NCI-H2107 treated with DMSO at 0.1 percent for 48 hours (cell line): ENCODE data around the gene STX8.
"Not testable (repeated sequence)": the region's sequence is repeated elsewhere in the genome, so short reads cannot be mapped to it uniquely, and the experiment has no call there.

Experiments used
- DNase-seq: peaks from one replicate; lab custom pipeline; 2025; ENCODE audit not compliant: unreplicated experiment; lab: John Stamatoyannopoulos, UW

Gene STX8

DNA sequence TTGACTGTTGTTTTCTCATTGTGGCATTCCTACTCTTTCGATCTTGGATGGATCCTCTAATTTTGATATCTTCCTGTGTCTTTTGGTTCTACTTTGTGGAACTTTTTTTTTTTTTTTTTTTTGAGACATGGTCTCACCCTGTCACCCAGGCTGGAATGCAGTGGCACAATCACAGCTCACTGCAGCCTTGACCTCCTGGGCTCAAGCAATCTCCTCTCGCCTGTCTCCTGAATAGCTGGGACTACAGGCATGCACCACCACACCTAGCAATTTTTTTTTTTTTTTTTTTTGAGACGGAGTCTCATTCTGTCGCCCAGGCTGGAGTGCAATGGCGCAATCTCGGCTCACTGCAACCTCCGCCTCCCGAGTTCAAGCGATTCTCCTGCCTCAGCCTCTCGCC, 220.4 kb downstream of the STX8 start:
- not testable (repeated sequence) for DNase-seq

DNA sequence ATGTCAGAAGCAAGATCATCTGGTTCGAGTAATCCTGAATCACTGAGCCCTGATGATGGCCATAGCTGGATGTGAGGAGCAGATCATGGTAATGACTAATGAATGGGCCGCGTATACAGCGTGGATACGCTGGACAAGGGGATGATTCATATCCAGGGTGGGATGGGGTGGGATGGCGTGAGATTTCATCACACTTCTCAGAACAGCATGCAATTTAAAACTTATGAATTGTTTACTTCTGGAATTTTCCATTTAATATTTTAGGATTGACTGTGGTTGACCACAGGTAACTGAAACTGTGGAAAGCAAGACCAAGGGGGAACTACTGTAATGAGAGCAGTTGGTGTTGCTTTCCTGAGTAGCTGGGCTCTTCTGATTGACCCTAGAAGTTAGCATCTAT, 225.5 kb downstream of the STX8 start:
- no peak for DNase-seq

DNA sequence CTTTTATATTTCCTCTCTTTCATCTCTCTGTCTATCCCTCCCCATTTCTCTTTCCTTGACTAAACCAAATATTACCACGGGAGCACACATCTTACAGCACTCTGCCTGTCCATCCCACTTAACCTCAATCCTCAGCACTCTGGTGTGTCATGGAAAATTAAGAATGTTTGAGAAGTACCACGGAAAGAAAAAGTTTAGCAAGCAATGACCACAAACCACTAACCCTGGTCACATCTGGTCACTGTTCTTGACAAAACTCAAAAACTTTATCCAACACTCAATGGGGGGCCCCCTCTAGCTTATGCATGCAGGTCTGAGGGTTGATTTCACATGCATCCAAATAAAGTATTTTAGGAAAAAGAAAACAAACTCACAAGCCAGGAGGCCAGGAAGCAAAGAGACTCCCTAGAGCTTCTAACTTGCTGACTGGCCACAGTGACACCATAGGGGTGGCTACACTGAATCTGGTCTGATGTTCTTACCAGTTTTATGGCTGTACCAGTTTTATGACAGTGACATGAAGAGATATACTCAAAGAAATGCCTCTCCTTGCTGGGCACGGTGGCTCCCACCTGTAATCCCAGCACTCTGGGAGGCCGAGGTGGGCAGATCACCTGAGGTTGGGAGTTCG, 229.2 kb downstream of the STX8 start:
- no peak for DNase-seq

- DNase-seq: no peak
Observed at GRCh38 chr17:9343516-9343915, 232.1 kb downstream of the STX8 start.

DNA sequence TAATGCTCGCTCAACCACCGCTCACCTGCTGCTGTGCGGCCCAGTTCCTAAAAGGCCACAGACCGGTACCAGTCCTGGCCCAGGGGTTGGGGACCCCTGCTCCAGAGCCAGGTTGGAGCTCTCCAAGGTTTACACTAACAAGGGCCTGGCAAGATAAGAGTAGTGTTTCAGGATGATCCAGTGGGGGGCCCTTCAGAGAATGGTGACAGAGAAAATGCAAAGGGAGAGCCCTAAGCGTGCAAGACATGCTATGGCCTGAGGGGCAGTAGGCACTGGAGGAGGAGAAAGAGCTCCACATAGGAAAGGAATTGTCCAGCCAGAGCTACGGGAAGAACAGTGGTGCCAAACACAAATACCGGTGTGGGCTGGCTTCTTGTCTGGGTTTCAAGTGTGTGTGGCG, 233.4 kb downstream of the STX8 start:
- no peak for DNase-seq

- no peak for DNase-seq
Observed at GRCh38 chr17:9339958-9340357, 235.7 kb downstream of the STX8 start.

- not testable (repeated sequence) for DNase-seq
Observed at GRCh38 chr17:9339482-9339881, 236.1 kb downstream of the STX8 start.

DNA sequence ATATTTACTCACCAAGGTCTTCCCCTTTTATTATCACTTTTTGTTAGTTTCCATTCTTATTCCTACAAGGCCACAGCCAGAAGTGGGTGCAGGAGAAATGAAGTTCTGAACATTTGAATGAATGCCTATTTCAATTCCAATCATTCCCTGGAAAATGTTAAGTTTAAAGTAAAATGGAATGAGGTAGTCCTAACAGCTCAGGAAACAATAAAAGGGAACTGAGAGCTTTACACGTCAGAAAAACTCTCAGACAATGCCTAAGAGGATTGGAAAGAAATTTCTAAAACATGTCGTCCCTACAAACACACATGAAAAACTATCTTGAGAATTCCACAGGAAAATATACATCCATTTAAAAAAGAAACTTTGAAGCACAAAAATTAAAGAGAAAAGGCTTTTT, 238.8 kb downstream of the STX8 start:
- DNase-seq: no peak

DNA sequence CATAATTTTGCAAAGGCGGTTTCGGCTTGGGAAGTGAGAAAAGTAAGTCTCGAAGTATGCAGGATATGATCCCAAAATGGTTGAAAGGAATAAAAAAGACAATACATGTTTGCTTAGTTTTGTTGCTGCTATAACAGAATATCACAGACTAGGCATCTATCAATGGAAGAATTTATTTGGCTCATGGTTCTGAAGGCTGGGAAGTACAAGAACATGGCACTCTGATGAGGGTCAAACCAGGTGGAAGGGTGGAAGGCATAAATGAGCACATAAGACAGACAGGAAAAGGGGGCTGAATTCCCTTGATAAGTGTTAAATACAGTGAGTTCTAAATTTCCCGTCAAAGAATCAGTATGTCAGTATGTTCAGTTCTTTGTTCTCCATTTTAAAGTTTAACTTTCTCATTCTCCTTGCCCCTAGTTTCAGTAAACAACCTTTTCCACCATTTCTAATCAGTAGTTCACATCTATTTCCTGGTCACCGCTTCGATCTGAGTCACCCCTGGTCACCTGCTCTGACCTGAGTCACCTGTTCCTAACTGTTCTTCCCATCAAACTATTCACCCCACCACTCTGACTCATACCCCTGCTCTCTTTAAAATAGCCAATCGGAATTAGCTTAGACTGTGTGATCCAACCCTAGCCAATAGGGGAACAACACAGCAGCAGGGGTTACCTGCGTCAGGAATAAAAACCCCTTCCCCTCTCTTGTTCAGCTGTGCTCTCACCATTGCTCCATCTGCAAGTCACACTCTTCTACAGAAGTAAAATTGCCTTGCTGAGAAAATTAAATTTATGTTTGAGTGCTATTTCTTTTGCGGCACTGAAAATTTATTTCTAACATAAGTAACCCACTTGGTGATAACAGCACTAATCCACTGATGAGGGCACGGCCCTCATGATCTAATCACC, 240.8 kb downstream of the STX8 start:
- no peak for DNase-seq

- no peak for DNase-seq
Observed at GRCh38 chr17:9332132-9332494, 243.5 kb downstream of the STX8 start.

DNA sequence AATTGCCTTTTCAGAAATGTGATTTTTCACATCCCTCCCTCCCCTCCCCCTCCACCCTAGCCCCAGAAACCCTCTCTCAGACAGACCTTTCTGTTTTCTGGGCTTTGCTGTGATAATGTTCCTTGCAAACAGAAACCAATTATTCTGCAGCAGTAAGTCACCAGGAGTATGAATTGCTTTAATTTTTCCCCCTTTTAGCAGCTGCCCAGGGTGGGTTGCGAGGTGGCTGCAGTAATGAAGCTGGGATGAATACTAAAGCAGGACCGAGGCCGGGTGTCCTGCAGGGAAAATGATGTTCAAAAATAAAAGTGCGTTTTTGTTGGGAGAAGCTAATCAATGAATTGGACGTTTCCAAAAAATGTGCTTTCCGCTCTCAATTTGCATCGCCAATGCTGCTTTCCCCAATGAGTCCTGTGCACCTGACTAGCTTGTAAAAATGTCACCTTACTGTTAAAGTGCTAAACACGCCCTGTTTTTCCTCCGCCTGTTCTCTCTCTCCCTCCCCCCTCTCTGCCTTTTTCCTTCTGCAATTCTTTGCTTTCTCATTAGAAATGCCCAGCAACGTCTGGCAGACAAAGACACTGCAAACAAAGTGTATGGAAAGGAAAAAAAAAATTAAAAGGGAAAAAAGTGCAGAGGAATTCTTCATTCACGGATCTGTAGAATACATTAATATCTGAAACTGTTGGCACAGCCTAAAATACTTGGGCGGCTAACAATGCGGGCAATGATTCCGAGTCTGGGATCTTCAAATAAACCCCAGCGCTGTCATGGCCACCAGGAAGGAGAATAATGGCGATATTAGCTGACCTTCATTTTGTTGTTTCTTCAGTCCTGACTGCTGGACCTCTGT, 244.1 kb downstream of the STX8 start:
- no peak for DNase-seq

DNA sequence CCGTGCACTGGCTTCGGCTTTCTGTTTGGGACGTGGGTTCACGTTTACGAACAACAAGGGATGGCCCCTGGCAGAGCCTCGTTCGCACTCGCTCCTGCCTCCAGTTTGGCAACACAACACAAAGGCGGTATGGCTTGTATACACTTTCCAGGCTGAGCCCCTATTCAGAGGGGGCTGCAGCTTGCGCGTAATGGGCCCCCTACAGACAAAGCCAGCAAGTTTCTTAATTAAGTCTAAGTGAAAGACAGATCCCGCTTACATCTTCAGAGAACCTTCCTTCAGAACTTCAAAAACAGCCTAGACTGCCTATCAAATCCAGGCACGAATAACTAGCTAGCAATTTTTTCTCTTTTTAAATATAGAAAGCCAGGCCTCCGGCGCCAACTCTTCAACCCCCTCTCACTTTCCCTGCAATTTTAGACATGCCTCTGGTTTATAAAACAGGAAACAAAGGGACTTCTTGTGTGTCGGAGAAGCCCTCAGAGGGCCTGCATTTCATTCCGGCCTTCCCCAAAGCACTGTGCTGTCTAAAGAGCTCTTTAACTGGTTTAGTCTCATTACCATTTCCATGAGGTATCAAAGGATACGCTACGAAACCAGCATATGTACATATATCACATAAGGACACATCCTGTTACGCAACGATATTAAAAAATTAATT, 244.9 kb downstream of the STX8 start:
- no peak for DNase-seq

- DNase-seq: no peak
Observed at GRCh38 chr17:9330141-9330540, 245.5 kb downstream of the STX8 start.

- DNase-seq: no peak
Observed at GRCh38 chr17:9329251-9329921, 246.2 kb downstream of the STX8 start.

DNA sequence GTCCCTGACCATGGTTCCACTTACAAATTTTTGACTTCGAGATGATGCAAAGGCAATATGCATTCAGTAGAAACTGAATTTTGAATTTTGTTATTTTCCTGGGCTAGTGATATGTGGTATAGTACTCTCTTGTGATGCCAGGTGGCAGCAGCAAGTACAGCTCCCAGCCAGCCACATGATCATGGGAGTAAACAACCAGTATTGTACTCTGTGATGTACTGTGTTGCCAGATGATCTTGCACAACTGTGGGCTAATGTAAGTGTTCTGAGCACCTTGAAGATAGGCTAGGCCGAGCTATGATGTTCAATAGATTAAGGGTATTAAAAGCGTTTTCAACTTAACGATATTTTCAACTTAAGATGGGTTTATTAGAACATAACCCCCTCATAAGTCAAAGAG, 250.8 kb downstream of the STX8 start:
- no peak for DNase-seq

DNA sequence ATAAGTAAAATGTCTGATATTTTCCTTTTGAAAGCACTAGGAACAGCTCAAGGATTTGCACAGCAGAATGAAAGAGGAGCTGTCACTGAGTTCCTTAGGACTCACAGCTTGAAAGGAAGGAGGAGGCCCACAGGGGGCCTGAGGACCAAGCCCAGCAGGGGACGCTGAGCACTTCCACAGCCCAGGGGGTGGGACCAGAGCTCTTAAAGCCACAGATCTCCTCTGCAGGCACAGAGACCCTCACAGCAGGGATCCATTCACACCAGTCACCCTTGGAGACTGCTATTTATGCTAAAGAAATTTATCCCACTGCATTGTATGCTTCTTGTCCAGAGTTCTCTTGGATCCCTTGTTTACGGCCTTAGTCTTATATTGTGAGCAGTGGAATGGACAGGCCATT, 253.3 kb downstream of the STX8 start:
- no peak for DNase-seq

DNA sequence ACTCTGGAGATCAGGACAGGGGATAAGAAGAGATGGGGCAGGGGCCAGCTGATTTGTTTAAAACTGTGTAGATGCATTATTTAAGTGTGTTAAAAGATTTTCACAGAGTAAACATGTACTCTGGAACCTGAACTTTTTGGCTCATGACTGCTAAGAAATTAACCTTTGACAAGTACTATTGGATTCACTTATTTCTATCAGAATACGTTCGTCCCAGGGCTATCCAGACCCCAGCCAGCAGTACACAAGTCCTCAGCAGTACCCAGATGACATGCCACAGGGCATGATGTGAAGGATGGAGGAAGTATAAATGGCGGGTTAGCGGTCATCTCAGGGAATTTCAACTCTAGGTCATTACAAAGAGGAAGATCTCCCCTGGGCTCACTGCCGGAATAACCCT, 253.7 kb downstream of the STX8 start:
- no peak for DNase-seq

GRCh38 chr17:9315360-9315759, 260.3 kb downstream of the STX8 start:
- no peak for DNase-seq

GRCh38 chr17:9313346-9313745, 262.3 kb downstream of the STX8 start:
- no peak for DNase-seq

DNA sequence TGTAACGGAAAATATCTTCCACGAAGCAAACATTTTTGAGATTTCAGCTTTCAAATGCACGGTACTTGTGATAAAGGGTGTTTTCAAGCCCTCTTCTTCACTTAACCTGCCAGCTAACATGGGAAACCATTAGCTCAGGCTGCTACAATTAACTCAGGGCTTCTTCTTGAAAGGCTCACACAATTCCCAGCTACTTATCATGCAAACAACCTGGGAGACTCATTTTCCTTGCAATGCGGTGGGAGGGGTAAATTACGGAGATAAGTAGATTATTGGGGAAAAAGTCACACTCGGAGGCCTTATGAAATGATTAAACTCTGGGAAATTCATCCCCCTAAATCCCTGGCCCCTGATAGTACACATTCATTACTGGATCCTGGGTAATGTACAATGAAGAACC, 266.4 kb downstream of the STX8 start:
- no peak for DNase-seq

GRCh38 chr17:9308069-9308468, 267.6 kb downstream of the STX8 start:
- DNase-seq: no peak
